SK-MEL-5 (cell line): ENCODE measurements around the gene HHLA2. TPM values are rescaled to one million over a fixed set of nuclear protein-coding genes. Genes with fewer than 3 reads are reported as not detected.
"Not testable (repeated sequence)": the region's sequence is repeated elsewhere in the genome, so short reads cannot be mapped to it uniquely, and the experiment has no call there.

Experiments
- DNase-seq: peaks from one replicate; pipeline ENCODE4 v3.0.0-alpha.2; 2016; ENCODE audit warnings: low read depth, low spot score
- in situ Hi-C: cut with HindIII; loops from 2 replicates; pipeline ENCODE4 v1.10.0; 2016; ENCODE audit warnings: low sequenced_read_pairs, high pct_unique_total_duplicates, low pct_unique_long_range_greater_than_20kb
- total RNA-seq: library from RNA; depleted of rRNA; stranded (reverse); fragments of >200 nt; shearing (Covaris generic); gene quantifications from 2 replicates; pipeline ENCODE4 v1.2.3, GENCODE V29; 2014

The HHLA2 gene
- total RNA-seq, 1 experiment from 2014 or later = not detected

DNA sequence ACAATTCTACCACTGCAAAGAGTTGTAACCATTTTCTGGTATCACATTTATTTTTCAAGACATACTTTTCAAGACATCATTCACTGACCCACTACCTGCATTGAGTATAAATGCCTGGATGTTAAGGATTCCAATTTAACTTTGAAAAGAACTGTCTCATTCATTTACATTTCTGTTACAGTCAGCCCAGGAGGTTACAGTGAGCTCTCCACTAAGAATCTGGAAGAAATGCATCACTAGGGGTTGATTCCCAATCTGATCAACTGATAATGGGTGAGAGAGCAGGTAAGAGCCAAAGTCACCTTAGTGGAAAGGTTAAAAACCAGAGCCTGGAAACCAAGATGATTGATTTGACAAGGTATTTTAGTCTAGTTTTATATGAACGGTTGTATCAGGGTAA lies 81.0 kb downstream of the HHLA2 start:
- in situ Hi-C loops = no loop called here
- DNase-seq = no peak

DNA sequence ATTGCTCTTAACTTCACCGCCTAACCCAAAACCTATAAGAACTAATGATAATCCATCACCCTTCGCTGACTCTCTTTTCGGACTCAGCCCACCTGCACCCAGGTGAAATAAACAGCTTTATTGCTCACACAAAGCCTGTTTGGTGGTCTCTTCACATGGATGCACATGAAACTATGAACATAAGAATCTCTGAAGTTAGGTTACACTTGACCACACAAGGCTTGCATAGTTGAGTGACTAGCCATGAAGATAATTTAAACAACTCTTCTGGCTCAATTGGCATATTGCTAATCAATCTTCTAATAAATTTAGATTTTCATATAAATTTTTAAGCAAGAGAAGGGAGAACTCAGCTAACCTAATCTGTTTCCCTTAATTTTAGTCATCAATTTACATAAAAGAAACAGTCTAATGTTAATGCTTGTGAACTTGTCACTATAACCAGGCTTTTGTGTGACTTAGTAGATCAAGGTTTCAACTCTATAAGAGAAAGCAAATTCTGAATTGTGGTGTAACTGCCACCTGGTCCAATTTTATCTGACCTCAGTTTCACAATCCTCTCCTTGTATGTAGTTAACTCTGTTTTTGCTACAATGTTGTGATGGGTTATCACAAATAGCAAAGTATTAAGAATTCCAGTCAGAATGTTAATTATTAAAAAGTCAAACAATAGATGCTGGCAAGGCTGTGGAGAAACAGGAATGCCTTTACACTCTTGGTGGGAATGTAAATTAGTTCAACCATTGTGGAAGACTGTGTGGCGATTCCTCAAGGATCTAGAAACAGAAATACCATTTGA lies 82.0 kb downstream of the HHLA2 start:
- in situ Hi-C loops = no loop called here
- DNase-seq = no peak

DNA sequence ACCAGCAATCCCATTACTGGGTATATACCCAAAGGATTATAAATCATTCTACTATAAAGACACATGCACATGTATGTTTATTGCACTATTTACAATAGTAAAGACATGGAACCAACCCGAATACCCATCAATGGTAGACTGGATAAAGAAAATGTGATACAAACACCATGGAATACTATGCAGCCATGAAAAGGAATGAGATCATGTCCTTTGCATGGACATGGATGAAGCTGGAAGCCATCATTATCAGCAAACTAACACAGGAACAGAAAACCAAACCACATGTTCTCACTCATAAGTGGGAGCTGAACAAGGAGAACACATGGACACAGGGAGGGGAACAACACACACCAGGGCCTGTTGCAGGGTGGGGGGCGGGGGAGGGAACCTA lies 82.6 kb downstream of the HHLA2 start:
- in situ Hi-C loops, DNase-seq: not testable (repeated sequence)

DNA sequence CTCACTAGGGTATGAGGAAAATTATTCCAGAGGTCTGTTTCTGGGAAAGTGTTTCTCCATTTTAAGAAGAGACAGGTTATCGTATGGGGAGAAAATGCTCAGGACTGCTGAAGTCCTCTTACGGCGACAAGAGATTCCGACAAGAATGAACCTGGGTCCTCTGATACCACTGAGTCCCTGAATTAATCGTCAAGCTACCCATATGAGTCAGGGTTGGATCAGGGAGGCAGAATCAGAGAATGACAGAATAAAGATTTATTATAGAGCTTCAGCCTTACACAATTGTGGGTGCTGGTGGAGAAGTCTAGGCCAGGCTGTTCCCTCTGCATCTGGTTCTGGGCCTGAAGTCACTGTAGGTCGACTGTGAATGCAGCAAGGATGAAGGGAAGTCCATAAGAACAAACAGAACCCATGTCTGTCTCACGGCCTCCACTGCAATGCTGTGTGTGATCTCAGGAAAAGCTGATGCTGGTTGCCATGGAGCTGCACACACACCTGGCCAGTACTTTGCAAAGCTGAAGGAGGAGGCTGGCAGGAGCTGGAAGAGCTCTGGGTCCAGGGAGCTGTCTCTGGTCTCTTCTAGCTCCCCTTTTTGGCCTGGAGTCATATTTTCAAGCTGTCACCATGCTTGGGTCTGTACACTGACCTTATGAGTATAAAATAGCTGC lies 83.9 kb downstream of the HHLA2 start:
- in situ Hi-C loops = no loop called here
- DNase-seq = no peak

DNA sequence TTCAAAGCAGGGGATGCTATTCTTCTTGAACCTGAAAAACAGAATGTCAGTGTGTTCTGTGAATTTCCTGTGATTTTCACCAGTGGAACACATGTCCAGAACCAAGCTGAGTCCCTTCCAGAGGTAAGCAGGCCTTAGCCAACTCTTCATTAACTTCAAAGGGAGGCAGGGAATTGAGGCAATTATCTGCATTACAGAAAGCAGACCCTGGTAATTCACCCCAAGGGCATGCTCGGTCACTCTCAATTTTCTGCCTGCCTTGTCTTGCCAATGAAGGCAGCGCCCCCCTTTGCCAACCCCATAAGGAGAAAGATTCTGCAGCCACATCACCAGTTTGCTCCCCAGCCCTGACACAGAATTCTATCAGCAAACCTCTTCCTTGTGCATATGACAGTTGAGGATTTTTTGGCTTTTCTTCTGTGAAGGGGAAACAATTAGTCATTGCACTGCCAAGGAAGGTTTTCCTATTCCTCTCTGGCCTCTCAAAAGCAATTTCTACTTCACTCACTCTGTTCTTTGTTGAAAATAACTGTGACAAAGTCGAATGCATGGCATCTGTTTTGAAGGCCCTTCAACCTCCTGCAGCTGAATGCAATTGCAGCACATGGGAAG lies 85.3 kb downstream of the HHLA2 start:
- no peak for DNase-seq
- in situ Hi-C loops = no loop called here

DNA sequence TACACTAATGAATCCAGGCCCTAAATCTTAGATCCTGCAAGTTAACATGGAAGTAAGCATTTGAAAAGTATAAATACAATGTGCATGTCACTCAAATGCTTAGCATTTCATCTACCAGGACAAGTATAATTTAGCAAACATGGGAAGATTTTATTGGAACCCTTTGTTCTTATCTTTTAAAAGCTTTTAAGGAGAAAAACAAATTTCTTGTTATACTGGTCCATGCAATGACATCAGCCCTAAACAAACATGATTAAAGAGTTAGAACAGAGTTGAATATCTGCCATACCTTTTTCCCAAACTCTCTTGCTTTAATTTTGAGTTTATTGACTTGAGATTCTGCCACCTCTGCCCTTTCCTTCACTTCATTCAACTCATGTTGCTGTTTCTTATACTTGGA lies 87.0 kb downstream of the HHLA2 start:
- in situ Hi-C loops = no loop called here
- DNase-seq = no peak

DNA sequence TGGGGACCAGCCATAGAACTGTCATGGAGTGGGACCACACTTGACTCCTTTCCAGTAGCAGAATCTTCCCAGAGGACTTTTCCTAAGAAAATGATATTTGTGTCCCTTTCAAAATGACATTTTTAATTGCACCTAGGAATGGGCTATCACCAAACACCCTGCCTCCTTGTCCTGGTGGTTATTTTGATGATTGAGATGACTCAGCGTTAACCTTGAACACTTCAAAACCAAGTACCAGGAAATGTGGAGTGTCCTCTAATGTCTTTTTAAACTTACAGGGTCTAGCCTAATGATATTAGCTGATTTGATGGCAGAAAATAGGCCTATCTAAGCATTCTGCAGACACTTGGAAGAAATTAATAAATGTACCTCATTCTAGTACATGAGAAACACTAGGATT lies 90.7 kb downstream of the HHLA2 start:
- in situ Hi-C loops = no loop called here
- DNase-seq = no peak

DNA sequence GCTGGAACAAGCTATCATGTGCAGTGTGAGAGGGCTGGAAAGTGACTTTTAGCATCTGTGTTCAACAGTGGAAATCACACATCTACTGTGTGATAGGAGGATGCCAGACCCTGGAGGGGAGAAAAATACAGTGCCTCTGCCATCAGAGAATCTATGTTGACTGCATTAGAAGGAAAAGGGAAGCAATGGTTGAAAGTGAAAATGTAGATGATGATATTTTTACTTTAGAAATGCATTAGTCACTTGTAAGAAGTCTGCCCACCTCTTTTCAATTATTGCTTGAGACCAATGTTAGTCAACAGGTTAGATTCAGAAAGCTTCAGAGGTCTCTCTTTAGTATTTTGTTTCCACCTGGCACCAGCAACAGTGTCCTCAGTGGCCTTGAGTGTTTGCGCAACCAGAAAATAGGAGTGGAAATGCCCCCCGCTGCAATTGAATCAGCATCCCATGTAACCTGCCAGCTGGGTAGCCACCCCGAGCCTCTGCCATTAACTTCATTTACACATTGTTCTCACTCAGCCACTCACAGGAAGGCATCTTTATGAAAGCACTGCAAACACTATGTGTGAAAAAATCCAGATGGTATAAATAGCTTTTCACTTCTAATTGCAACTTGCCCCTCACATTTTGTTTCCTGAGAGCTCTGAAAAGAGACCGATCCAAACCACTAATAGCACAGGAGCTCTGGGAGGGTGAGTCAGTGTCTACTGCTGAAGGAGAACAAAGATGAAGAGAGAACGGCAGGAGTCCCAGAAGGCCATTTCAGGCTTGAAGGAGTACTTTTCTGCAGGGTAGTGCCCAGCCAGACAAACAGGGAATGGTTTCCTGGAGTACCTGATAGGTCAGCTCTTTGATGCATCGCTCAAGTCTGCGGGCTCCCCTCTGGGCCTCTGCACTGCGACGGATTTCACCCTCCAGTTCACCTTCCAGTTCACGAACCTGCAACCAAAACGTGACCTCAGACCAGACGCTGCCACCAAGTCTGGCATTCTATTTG lies 92.1 kb downstream of the HHLA2 start:
- in situ Hi-C loops = no loop called here
- no peak for DNase-seq

DNA sequence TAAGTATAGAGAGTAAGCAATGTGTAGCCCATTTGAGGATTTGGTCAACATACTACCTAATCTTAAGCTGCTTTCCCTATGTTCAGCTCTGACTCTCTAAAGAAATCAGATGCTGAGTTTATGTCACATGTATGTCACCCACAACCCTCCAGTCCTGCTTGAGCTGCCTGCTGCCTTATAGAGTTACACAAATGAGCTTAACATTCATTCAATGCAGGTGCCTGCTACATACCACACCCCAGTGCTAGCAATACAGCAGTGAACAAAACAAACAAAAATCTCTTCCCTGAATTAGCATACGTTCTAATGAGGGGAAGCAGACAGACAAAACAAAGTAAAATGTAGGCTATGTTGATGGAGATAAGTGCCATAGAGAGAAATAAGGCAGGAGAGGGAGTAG lies 93.0 kb downstream of the HHLA2 start:
- no peak for DNase-seq
- in situ Hi-C loops = no loop called here

DNA sequence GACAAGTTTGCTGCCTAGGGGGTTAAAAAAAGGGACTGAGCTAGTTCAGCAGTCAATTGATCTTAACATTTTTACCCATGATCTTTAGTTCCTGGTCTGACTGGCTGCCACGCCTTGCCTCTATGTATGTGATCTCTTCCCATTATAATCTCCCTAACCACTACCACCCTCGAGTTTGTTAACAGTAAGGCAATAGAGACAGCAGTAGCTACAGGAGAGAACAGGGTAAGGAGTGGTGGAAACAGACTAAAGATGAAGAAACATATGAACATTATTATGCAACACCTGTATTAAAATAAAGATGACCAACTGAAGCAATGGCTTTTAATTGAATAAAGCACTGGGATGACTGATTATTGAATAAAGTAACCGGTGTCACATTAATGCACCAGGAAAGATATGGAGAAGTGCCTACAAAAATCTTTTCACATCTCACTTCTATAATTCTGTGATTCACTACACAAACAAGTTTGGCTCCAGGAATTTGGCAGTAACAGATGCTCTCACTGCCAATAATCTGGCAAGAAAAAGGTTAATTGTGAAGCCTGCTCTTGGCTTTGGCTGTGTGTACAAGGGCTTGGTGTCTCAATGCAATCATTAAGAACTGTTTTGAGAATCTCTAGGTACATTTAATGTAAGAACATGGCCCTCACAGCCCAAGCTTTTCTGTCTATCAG lies 95.7 kb downstream of the HHLA2 start:
- in situ Hi-C loops = no loop called here
- DNase-seq = no peak

DNA sequence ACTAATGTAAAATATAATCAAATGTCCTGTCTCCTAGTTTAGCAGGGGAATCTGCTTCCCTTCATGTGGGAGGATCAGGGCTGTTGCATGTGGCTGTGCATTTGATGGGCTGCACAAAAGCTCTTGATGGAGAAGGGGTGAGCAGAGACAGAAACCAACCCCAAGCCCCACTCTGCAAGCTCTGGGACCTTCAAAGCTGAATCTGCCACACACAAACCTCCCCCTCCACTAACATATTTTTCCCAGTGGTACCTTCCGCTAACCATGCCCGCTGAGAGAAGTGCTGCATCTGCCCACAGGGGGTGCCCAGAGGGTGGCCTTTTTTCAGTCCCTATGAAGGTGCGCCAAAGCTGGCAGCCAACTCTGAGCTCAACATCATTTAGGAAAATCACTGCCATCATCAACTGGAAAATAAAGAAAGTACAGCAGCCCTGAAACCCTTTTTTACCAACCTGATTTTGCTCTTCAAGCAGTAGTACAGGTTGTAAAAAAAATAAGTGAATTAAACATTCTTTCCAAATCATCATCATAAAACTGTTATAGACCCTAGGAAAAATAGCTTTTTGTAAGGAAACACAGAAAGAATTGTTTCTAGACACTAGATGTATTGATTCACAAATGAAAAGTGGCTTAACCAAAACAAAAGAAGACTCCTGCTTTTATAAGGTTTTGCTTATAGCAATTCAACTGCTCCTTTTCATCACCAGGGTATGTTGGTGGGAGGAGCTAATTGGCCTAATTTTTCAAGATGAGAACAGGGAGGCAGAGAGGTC lies 97.0 kb downstream of the HHLA2 start:
- in situ Hi-C loops = no loop called here
- no peak for DNase-seq

DNA sequence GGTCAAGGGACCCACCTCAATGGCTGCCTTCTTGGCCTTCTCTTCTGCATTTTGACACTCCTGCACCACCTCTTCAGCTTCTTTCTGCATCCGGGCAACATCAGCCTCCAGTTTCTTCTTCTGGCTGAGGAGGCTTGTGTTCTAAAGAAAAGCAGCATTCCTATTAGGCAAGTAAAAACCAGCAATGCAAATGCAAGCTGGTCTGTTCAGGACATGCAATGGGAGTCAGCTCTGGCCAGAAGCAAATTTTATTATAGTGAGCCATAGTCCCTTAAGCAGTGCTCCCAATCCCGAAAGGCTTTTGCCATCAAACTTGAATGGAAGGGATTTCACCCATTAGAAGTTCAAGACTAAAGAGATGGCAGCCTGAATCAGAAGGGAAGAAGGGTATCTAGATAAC lies 97.7 kb downstream of the HHLA2 start:
- in situ Hi-C loops = no loop called here
- DNase-seq = no peak

DNA sequence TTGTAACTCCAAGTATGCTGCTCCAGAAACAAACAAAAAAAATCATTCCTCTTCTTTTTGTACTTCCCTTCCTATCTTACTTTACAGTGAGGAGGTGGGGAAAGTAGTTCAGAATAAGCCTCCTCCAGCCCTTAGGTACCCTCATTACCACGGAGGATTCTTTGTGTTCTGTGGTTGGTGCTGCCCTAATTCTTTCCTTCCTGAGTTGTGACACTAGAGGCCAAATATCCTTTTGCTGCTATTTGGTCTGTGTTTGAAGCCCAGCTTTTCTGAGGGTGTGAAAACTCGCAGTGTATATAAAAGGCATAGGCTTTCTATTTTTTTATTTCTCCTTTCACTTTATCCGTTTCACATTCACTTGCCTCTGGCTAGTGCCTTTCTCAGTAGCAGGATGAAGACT lies 98.2 kb downstream of the HHLA2 start:
- in situ Hi-C loops = no loop called here
- no peak for DNase-seq

DNA sequence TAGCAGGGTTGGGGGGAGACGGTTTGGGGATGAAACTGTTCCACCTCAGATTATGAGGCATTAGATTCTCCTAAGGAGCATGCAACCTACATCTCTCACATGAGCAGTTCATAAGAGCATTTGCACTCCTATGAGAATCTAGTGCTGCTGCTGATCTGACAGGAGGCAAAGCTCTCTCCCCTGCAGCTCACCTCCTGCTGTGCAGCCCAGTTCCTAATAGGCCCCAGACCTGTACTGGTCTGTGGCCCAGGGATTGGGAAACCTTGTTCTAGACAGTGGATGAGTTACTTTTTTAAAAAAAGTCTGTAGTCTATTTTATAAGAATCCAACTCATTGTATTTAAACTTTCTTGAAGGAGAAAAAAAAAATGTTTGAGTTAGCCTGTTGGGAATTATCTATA lies 100.0 kb downstream of the HHLA2 start:
- in situ Hi-C loops = no loop called here
- DNase-seq = no peak

DNA sequence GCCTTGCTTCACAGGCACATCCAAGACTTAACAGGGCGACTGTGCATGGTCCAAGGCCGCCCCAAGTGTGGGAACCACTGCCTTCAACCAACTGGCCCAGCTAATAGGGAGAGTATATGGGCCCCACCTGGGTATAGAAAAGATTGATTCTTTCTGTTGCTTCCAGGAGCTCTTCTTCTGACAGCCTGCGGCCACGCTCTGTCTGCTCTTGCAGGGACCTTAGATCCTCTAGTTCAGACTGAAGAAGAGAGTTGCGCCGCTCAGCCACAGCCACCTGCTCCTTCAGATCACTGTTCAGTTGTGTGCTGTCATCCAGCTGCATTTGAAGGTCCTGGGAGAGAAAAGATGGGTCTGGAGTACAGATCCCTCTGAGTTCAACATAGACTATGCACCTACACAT lies 102.2 kb downstream of the HHLA2 start:
- no peak for DNase-seq
- in situ Hi-C loops = no loop called here

DNA sequence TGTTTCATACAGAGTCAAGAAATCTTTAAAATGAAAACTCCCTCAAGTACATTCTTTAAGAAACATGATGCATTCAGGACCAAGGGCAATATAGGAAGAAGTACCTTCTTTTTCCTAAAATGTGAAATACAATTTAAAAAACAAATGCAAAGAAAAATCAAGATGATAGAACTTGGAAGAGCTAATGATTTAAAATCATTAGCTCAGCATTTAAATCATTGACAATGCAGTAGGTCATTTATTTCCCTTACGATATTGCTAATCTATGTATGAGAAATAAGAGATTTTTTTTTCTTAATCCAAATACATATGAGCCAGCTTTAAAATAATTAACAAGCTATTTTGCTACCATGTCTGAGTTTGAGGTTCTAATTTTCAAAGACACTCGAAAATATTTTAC lies 105.5 kb downstream of the HHLA2 start:
- DNase-seq = no peak
- in situ Hi-C loops = no loop called here

DNA sequence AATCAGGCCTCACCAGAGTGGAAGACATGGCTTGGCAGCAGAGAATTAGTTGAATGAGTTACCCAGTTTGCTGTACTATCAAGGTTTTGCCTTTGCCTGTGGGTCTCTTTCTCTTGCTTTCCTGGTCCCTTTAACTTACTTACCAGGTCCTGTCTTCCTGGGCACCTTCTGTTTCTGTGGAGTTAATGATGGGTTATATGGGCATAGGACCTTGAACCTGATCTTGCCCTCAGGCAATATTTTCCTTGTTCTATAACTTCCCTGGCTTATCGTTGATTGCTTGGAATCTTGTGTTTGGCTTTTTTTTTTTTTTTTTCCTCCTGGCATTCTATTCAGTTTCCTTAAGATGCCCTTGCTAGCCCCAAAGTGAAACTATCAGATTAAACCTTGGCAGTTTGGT lies 106.8 kb downstream of the HHLA2 start:
- DNase-seq = no peak
- in situ Hi-C loops = no loop called here
